GM21786 (cell line): ENCODE data around the gene ATE1.
"Not testable (repeated sequence)": the region's sequence is repeated elsewhere in the genome, so short reads cannot be mapped to it uniquely, and the experiment has no call there.

ENCODE experiments used
- ATAC-seq: cut with Tn5 transposase; IDR thresholded peaks from one replicate; pipeline ENCODE4 v1.9.1; 2021; ENCODE audit not compliant: unreplicated experiment

The ATE1 gene

GRCh38 chr10:121927841-121928527 is at the start of gene ATE1:
TSS of gene ATE1 (minus strand) at chr10:121928031. CDS start at chr10:121927949, 82 bp downstream.
- ATAC-seq: peak; percentile 81

- no peak for ATAC-seq
Observed at GRCh38 chr10:121976607-121977006, 48.8 kb upstream of the ATE1 start.

GRCh38 chr10:121975295-121976086 is 47.7 kb upstream of the ATE1 start:
- ATAC-seq: peak; percentile 4

- ATAC-seq: peak; percentile 85
Observed at GRCh38 chr10:121974535-121975294, 46.9 kb upstream of the ATE1 start, which contains the start of gene NSMCE4A. TSS of gene NSMCE4A (minus strand) at chr10:121975217. CDS start at chr10:121975165, 52 bp downstream.

GRCh38 chr10:121974019-121974534 is 46.2 kb upstream of the ATE1 start:
- ATAC-seq: peak; percentile 18

GRCh38 chr10:121969086-121969485 is 41.3 kb upstream of the ATE1 start:
- not testable (repeated sequence) for ATAC-seq

- ATAC-seq: no peak
Observed at GRCh38 chr10:121965996-121966395, 38.2 kb upstream of the ATE1 start.

- ATAC-seq: no peak
Observed at GRCh38 chr10:121961456-121961855, 33.6 kb upstream of the ATE1 start.

GRCh38 chr10:121959671-121960070 is 31.8 kb upstream of the ATE1 start:
- no peak for ATAC-seq

- ATAC-seq: no peak
Observed at GRCh38 chr10:121956111-121957061, 28.6 kb upstream of the ATE1 start.

- ATAC-seq: no peak
Observed at GRCh38 chr10:121952226-121952625, 24.4 kb upstream of the ATE1 start.

- ATAC-seq: no peak
Observed at GRCh38 chr10:121949451-121949850, 21.6 kb upstream of the ATE1 start.

- no peak for ATAC-seq
Observed at GRCh38 chr10:121949049-121949448, 21.2 kb upstream of the ATE1 start.

- ATAC-seq: no peak
Observed at GRCh38 chr10:121947343-121948330, 19.8 kb upstream of the ATE1 start.

GRCh38 chr10:121942749-121943416 is 15.1 kb upstream of the ATE1 start:
- no peak for ATAC-seq

GRCh38 chr10:121941532-121941931 is 13.7 kb upstream of the ATE1 start:
- ATAC-seq: no peak

GRCh38 chr10:121936295-121936694 is 8.5 kb upstream of the ATE1 start:
- no peak for ATAC-seq

- ATAC-seq: no peak
Observed at GRCh38 chr10:121935702-121936101, 7.9 kb upstream of the ATE1 start.
